KMS-11 (cell line): ENCODE data around the gene AAGAB.
A peak's percentile ranks its signal among the peaks of the same experiment; 100 is the strongest.

Experiments
- H2AFZ ChIP-seq: fragments of 200-600 bp; sonication (generic); 2 replicates; pipeline ENCODE4 v1.6.1; 2016; ENCODE audit warnings: antibody characterized with exemption, mixed run types, low read depth
- H3K27ac ChIP-seq: fragments of 200-600 bp; sonication (generic); 2 replicates; pipeline ENCODE4 v1.6.1; 2016; ENCODE audit warnings: mild to moderate bottlenecking, mixed run types
- H3K27me3 ChIP-seq: fragments of 200-600 bp; sonication (generic); 2 replicates; pipeline ENCODE4 v1.6.1; 2017; ENCODE audit warnings: mild to moderate bottlenecking, low read depth, mixed run types, moderate library complexity; ENCODE audit not compliant: insufficient read depth
- H3K36me3 ChIP-seq: fragments of 200-600 bp; sonication (generic); 2 replicates; pipeline ENCODE4 v1.6.1; 2017; ENCODE audit warnings: mild to moderate bottlenecking, mixed run types; ENCODE audit not compliant: insufficient read depth
- H3K4me1 ChIP-seq: fragments of 200-600 bp; sonication (generic); 2 replicates; pipeline ENCODE4 v1.6.1; 2016; ENCODE audit warnings: mild to moderate bottlenecking, low read depth, mixed run types; ENCODE audit not compliant: poor library complexity, severe bottlenecking
- H3K4me2 ChIP-seq: fragments of 200-600 bp; sonication (generic); 2 replicates; pipeline ENCODE4 v1.7.0; 2016; ENCODE audit warnings: mild to moderate bottlenecking, mixed run types
- H3K4me3 ChIP-seq: fragments of 200-600 bp; sonication (generic); IDR thresholded peaks from 2 replicates; pipeline ENCODE4 v1.6.1; 2017; ENCODE audit warnings: low read depth, low read length, mixed read lengths; ENCODE audit not compliant: insufficient read depth
- H3K79me2 ChIP-seq: fragments of 200-600 bp; sonication (generic); 2 replicates; pipeline ENCODE4 v1.6.1; 2016; ENCODE audit warnings: low read depth, mixed run types; ENCODE audit not compliant: insufficient read depth
- H3K9ac ChIP-seq: fragments of 200-600 bp; sonication (generic); 2 replicates; pipeline ENCODE4 v1.6.1; 2016; ENCODE audit warnings: mild to moderate bottlenecking, mixed run types
- H4K20me1 ChIP-seq: fragments of 200-600 bp; sonication (generic); 2 replicates; pipeline ENCODE4 v1.6.1; 2016; ENCODE audit warnings: mild to moderate bottlenecking, mixed run types; ENCODE audit not compliant: insufficient read depth
- CTCF ChIP-seq: fragments of 200-600 bp; sonication (generic); conservative IDR thresholded peaks from 2 replicates; pipeline ENCODE4 v1.6.1; 2017; ENCODE audit warnings: low read depth, mild to moderate bottlenecking, antibody characterized with exemption, low read length, moderate library complexity, mixed read lengths

Gene AAGAB

GRCh38 chr15:67254238-67255175 is at the start of gene AAGAB, which contains the start of gene IQCH:
AAGAB (minus strand) TSS chr15:67254661; CDS start chr15:67254631, 30 bp downstream.
IQCH (plus strand) TSS chr15:67254786; CDS start chr15:67254897, 111 bp downstream.
- Histone ChIP-seq H3K27ac (peak within 1 kb of the TSS; percentile 66), H4K20me1 (no peaks in the 10 kb centered on the region), H3K4me3 (no peak within 1 kb of the TSS), H3K36me3 (no peaks in the 10 kb centered on the region), H3K79me2 (peaks cover 39% of the 10 kb centered on the region), H3K4me2 (peak within 1 kb of the TSS; percentile 52), H3K9ac (peak within 1 kb of the TSS; percentile 73), H2AFZ (peak within 1 kb of the TSS; percentile 83), H3K27me3 (no peaks in the 10 kb centered on the region), H3K4me1 (peaks cover 11% of the 10 kb centered on the region)
- TF ChIP-seq CTCF, result no peak

DNA sequence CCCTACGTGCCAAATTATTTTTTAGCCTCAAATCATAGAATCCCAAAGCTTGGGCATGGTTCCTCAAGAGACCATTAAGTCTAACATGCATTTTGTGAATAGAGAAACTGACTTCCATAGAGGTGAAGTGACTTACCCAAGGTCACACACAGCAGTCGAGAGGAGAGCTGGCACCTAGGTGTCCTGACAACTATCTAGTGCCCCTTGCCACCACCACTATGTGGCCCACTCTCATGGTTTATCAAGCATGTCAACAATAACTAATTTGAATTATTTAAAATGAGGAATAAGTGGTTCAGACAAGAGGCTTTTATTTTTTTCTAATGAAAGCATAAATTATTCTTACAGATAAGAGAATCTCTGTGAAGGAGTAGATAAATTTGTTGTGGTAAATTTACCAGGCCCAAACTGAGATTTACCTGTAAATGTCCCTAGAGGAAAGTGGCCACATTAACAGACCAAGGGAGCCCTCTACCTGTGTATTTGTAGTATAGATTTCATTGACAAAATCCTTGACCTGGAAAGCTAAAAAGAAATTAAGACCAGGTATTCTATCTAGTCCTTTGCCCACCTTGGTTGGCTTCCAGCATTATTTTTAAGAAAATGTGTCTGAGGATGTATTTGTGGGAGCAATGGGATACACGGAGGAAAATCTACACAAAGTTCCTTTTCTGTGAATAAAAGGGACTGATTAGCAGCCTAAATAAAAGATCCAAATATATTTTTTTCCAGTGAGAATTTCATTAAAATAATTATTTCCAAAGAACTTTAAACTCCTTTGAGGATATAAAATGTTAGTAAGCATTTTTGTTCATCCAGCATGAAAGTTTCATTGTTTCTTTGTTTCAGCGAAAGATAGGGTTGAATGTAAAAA is 49.3 kb upstream of the AAGAB start:
- Histone ChIP-seq H3K27me3 (no peaks in the 10 kb centered on the region), H3K4me3 (no peak overlapping the region), H4K20me1 (no peaks in the 10 kb centered on the region), H3K9ac (no peak overlapping the region), H2AFZ (no peak overlapping the region), H3K36me3 (no peaks in the 10 kb centered on the region), H3K27ac (no peak overlapping the region), H3K79me2 (no peaks in the 10 kb centered on the region), H3K4me1 (no peaks in the 10 kb centered on the region), H3K4me2 (no peak overlapping the region)
- peak; percentile 70 for TF ChIP-seq CTCF

- H3K27me3 ChIP-seq, result no peaks in the 10 kb centered on the region
- no peaks in the 10 kb centered on the region for H3K79me2 ChIP-seq
- no peak overlapping the region for H3K27ac ChIP-seq
- no peak overlapping the region for H3K9ac ChIP-seq
- no peak overlapping the region for H3K4me3 ChIP-seq
- no peaks in the 10 kb centered on the region for H3K4me1 ChIP-seq
- H3K4me2 ChIP-seq, result no peak overlapping the region
- no peak for TF ChIP-seq CTCF
- no peaks in the 10 kb centered on the region for H3K36me3 ChIP-seq
- H4K20me1 ChIP-seq, result no peaks in the 10 kb centered on the region
- H2AFZ ChIP-seq, result no peak overlapping the region
Observed at GRCh38 chr15:67300266-67301025, 46.0 kb upstream of the AAGAB start.

GRCh38 chr15:67296684-67297083 is 42.2 kb upstream of the AAGAB start:
- H3K4me2 ChIP-seq, result no peak overlapping the region
- H4K20me1 ChIP-seq, result no peaks in the 10 kb centered on the region
- no peak overlapping the region for H2AFZ ChIP-seq
- no peak overlapping the region for H3K27ac ChIP-seq
- H3K4me1 ChIP-seq, result no peaks in the 10 kb centered on the region
- H3K36me3 ChIP-seq, result no peaks in the 10 kb centered on the region
- no peak overlapping the region for H3K9ac ChIP-seq
- H3K79me2 ChIP-seq, result no peaks in the 10 kb centered on the region
- TF ChIP-seq CTCF, result no peak
- no peaks in the 10 kb centered on the region for H3K27me3 ChIP-seq
- no peak overlapping the region for H3K4me3 ChIP-seq
